NCI-H748 treated with DMSO at 0.1 percent for 48 hours (cell line): ENCODE measurements around the gene GID8.

Source experiments
- DNase-seq: peaks from one replicate; lab custom pipeline; 2025; lab: John Stamatoyannopoulos, UW

The GID8 gene

GRCh38 chr20:62986257-62986800, 48.4 kb downstream of the GID8 start:
- DNase-seq: no peak

GRCh38 chr20:62987114-62987513, 49.2 kb downstream of the GID8 start:
- no peak for DNase-seq

- no peak for DNase-seq
Measured at GRCh38 chr20:62989201-62989601, 51.3 kb downstream of the GID8 start.

GRCh38 chr20:62990306-62990825, 52.4 kb downstream of the GID8 start:
- DNase-seq: no peak

- DNase-seq: no peak
Measured at GRCh38 chr20:62991196-62991807, 53.4 kb downstream of the GID8 start.

- no peak for DNase-seq
Measured at GRCh38 chr20:62991863-62992262, 53.9 kb downstream of the GID8 start.

GRCh38 chr20:62993856-62994494, 56.0 kb downstream of the GID8 start:
- no peak for DNase-seq

- DNase-seq: no peak
Measured at GRCh38 chr20:62994869-62995281, 56.9 kb downstream of the GID8 start.

DNA sequence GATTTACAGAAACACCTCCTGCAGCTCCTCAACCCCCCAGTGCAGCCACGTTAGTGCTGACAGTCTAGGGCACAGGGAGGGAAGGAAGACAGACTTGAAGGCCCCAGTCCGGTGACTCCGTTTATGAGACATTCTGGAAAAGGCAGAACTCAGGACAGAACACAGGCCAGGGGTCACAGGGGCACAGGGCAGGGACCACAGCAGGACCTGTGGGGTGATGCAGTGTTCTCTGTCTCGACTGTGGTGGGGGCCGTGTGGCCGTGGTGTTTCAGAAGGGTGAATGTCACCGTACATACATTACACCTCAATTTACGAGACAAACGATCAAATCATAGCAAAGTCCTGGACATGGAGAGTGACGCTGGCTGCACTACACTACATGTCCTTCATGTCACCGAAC, 57.5 kb downstream of the GID8 start:
- no peak for DNase-seq

DNA sequence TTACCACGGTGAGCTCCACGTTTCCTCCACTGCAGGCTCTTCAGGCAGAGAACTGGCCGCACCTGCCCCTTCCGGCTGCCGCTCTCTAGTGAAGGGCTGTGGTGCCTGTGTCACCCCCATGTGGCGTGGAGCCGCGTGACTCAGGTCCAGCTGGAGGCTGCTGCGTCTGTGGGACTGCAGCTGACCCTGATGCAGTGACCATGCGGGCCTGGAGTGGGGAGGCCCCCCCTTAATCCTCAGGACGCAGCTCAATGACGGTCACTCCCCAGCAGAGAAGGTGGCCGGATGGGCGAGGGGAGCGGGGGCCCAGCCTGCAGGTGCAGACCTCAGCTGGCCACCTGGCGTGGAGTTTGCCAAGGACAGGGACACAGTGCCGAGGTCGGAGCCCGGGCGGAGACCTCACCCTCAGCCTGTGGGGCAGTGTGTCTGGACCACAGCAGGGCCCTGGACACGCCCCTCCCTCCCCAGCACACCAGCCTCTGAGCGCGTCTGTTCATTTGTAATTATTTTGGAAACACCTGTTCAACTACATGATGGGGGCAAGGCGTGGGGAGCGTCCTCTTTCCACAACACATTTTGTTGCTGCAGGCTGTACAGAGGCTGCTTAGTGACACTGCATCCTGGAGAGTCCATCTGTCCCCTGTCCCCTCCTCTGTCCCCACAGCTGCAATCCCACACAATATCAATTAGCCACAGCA, 58.1 kb downstream of the GID8 start:
- DNase-seq: no peak

GRCh38 chr20:62996596-62996982, 58.6 kb downstream of the GID8 start:
- DNase-seq: no peak

GRCh38 chr20:62997417-62998035, 59.6 kb downstream of the GID8 start:
- DNase-seq: no peak
